ENCODE data around the gene CATSPERZ.
"Not testable (repeated sequence)": the region's sequence is repeated elsewhere in the genome, so short reads cannot be mapped to it uniquely, and the experiment has no call there.

CATSPERZ gene

DNA sequence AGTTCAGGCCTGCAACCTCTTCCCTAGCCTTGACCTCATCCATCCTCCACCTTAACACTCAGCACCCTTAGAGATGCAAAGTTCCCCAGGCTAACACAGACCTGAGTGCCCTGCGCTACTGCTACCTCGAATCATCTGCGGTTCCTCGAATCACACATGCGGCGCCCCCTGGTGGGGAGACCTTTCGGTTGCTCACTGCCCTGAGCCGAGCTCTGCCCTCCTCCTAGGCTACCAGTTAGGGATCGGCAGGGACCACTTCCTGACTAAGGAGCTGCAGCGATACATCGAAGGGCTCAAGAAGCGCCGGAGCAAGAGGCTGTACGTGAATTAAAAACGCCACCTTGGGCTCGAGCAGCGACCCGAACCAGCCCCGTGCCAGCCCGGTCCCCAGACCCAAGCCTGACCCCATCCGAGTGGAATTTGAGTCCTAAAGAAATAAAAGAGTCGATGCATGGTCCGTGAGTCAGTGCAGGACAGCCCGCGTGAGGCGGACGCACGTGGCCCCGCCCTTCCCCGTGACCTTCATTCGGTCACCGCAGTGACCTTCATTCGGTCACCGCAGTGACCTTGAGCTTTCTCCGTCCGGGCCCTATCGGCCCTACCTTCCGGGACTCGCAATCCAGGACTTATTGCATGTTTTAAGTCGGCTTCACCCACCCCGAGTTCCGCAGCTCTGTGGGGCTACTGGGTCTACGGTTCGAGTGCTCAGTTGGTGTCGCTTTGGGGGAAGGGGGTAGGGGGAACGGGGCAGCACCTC is 4.3 kb downstream of the CATSPERZ start:
- peak; percentile 88 for DNase-seq

DNA sequence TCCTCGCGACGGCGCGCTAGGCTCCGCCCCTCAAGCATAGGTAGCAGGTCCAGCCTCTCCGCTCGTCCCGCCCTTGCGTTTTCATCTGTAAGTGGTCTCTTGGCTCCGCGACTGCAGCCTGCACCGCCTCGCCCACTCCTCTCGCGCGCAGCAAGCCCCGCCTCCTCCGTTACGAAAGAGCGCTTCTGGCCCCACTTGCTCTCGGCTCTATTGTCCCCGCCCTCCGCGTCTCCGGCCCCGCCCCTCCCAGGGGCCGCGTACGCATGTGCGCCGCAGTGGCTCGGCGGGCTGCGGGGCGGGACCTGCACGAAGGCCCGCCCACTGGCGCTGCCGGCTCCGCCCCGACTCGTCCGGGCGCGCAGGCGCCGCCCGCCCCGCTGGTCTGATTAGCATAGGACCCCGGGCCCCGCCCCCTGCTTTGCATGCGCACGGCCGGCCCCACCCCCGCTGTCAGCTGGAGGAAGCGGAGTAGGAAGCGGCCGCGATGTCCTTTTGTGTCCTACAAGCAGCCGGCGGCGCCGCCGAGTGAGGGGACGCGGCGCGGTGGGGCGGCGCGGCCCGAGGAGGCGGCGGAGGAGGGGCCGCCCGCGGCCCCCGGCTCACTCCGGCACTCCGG is 5.0 kb downstream of the CATSPERZ start, which contains the start of gene ESRRA:
ESRRA (plus strand) TSS at position 450 of the 616 bp plus-strand sequence. CDS start 1,656 bp downstream, outside the sequence.
- peak; percentile 95 for DNase-seq

DNA sequence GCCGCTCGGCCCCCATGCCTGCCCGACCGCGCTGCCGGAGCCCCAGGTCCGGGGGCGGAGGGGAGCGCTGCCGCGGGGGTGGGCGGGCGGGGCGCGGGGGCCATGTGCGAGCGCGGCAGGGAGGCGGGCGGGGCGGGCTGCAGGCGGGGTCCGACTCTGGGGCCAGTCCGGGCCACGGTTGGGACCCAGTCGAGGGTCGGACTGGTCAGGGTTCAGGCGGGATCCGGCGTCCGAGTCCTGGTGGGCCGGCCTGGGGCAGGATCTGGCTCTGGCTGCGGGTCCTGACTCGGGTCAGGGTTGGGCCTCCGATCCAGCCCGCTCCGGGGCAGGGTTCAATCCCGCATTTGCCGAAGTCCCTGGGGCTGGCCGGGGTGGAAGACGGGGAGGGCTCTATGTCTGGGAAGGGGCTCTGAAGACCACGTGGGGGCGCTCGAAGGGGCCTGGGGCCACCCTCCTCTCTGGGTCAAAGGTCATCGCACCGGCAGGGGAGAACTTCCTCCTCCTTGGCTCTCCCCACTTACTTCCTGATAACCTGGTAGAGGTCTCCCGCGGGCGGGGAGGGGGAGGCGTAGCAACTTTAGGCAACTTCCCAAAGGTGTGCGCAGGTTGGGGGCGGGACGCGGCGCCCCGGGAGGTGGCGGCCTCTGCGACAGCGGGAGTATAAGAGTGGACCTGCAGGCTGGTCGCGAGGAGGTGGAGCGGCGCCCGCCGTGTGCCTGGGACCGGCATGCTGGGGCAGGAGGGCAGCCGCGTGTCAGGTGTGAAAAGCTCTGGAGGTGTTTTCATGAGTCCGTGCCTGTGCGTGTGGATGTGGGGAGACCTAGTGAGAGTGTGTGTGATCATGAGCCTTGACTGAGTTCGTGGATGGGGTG is 5.8 kb downstream of the CATSPERZ start:
- DNase-seq = peak; percentile 49

GRCh38 chr11:64306563-64306875 is 6.4 kb downstream of the CATSPERZ start:
- no peak for DNase-seq

GRCh38 chr11:64306876-64307622 is 6.9 kb downstream of the CATSPERZ start:
- no peak for DNase-seq

- DNase-seq = not testable (repeated sequence)
Observed at GRCh38 chr11:64307795-64308194, 7.6 kb downstream of the CATSPERZ start.

GRCh38 chr11:64312947-64313346 is 12.8 kb downstream of the CATSPERZ start:
- DNase-seq = no peak

DNA sequence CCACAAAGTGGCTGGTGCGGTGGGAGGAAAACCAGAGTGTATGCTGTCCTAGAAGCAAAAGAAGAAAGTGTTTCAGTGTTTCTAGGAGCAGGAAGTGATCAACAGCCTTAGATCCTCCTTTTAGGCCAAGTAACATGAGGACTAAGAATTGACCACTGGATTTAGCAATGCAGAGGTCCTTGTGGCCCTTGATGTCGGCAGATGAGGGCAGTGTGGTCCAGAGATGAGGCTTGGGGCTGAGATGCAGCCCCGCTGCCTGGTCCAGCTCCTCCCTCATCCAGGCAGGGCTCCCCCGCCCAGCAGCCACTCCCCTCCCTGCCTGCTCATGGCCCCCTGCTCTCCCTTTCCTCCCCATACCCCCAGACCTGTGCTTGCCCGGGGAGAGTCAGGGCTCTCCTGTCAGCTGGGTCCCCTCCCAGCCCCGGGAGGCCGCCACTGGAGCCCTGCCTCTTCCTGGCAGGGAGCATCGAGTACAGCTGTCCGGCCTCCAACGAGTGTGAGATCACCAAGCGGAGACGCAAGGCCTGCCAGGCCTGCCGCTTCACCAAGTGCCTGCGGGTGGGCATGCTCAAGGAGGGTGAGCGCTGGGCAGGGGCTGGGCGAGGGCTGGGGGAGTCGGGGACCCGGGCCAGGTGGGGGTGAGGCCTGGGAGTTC is 13.5 kb downstream of the CATSPERZ start:
- no peak for DNase-seq

GRCh38 chr11:64314146-64314804 is 14.1 kb downstream of the CATSPERZ start:
- DNase-seq = no peak

DNA sequence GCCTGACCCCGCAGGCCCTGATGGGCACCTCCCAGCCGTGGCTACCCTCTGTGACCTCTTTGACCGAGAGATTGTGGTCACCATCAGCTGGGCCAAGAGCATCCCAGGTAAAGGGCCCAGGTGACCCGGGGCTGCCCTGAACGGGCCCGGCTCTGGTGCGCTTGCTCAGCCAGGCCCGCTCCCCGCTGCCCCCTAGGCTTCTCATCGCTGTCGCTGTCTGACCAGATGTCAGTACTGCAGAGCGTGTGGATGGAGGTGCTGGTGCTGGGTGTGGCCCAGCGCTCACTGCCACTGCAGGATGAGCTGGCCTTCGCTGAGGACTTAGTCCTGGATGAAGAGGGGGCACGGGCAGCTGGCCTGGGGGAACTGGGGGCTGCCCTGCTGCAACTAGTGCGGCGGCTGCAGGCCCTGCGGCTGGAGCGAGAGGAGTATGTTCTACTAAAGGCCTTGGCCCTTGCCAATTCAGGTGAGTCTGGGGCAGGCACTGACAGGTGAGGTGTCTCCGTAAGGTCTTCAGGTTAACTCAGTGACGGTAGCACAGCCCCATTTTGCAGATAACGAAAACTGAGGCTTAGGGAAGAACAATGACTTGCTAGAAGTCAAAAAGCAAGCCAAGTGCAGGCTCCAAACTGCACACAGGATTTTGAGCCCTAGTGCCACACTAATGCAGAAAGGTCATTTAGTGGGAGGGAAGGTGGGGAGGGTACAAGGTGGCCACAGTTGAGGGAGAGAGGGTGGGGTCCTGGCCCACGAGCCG is 14.8 kb downstream of the CATSPERZ start:
- DNase-seq = no peak

GRCh38 chr11:64315667-64316526 is 15.7 kb downstream of the CATSPERZ start:
- DNase-seq = not testable (repeated sequence)

GRCh38 chr11:64316672-64317324 is 16.6 kb downstream of the CATSPERZ start:
- DNase-seq = peak; percentile 57

- DNase-seq = peak; percentile 99
Observed at GRCh38 chr11:64317325-64317960, 17.3 kb downstream of the CATSPERZ start, which contains the start of gene TRMT112. Gene TRMT112 (minus strand): TSS chr11:64317559. CDS start chr11:64317526, 33 bp downstream.

- DNase-seq = peak; percentile 92
Observed at GRCh38 chr11:64317961-64318765, 18.0 kb downstream of the CATSPERZ start, which contains the start of gene PRDX5. Gene PRDX5 (plus strand): TSS chr11:64318121. CDS start chr11:64318216, 95 bp downstream.

DNA sequence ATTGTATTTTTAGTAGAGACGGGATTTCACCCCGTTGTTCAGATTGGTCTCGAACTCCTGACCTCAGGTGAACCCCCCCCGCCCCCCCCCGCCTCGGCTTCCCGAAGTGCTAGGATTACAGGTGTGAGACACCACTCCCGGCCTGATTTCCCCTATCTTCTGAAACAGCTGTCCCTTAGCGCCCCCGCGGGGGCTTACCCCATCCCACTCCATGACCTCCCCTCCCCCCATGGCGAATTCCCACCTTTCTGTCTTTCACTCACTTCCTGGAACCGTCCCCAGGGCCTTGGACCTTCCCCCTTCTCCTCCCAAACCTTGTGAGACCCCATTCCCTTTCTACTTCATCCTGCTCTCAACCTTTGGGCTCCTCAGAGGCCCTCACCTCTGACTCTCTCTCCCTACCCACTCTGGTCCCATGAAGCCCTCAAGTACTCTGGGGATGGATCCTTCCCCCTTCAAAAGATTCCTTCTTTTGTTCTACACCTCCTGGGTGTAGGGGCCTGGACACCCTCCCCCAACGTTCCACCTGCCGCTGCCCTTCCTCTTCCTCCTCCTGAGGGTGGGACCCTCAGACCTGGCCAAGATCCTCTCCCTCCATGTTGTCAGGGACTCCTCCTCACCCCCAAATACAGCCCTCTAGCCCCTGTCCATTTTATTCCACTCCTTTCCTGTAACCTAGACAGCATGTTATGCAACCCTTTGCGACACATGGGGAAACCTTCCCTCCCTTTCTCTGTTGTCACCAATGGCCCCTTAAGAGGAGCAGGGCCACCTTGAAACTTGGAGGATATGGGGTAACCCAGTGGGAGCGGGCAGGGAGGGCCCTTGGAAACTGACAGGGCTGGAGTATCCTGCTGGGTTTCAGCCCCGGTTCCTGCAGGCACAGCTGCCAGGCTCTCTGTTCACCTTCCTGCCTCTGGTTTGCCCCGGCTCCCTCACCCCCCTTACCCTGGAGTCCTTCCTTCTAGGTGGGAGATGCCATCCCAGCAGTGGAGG is 18.9 kb downstream of the CATSPERZ start:
- no peak for DNase-seq

- DNase-seq = no peak
Observed at GRCh38 chr11:64320556-64320955, 20.4 kb downstream of the CATSPERZ start.

Measured in NCI-H226 (cell line).